OCI-LY7 (cell line): ENCODE measurements around the gene TRDN.

ENCODE experiments used
- EZH2phosphoT487 ChIP-seq: fragments of 200-600 bp; sonication (generic); IDR thresholded peaks from 2 replicates; pipeline ENCODE4 v1.6.1; 2018; ENCODE audit warnings: low read depth, borderline replicate concordance, mild to moderate bottlenecking, mixed run types, antibody characterized with exemption, low read length, moderate library complexity, mixed read lengths
- TF ChIP-seq, protein P1 (sequence below): fragments of 200-600 bp; sonication (generic); conservative IDR thresholded peaks from 2 replicates; pipeline ENCODE4 v1.5.1; 2014; ENCODE audit warnings: mild to moderate bottlenecking, antibody characterized with exemption, low read length, moderate library complexity, mixed read lengths

DNA sequence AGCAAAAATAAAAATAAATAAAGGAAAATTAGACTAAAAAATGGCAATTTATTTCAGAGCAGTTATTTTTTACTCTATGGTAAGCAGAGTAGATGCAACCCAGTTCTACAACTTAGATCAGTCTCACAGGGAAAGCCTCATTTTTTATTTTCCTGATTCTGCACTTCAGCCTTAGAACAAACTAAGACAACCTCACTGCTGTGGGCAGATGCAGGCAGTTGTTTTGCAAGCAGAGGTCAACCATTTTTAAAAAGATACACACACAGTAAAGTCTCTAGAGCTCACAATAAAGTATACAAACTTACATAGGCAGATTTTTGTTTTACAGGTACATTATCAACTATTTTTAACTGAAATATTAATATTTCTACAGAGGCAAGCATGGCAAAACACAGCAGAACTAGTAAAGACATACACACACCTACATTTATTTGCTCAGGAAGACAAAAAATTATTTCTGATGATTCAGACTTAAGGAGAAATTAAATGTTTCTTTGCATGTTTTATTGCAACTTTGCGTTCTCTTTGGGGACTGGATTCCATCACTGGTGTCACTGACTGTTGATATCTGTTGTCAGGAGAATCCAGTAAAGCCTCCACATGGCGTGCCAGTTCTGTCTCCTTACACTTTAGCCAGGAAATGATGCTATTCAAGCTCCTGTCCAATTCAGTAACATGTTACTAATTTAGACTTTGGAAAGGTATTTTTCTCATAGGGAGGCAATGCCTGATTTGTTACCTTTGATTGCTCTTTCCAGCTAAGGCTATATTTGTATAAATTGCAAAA lies 102.7 kb downstream of the TRDN start:
- TF ChIP-seq, protein P1, sequence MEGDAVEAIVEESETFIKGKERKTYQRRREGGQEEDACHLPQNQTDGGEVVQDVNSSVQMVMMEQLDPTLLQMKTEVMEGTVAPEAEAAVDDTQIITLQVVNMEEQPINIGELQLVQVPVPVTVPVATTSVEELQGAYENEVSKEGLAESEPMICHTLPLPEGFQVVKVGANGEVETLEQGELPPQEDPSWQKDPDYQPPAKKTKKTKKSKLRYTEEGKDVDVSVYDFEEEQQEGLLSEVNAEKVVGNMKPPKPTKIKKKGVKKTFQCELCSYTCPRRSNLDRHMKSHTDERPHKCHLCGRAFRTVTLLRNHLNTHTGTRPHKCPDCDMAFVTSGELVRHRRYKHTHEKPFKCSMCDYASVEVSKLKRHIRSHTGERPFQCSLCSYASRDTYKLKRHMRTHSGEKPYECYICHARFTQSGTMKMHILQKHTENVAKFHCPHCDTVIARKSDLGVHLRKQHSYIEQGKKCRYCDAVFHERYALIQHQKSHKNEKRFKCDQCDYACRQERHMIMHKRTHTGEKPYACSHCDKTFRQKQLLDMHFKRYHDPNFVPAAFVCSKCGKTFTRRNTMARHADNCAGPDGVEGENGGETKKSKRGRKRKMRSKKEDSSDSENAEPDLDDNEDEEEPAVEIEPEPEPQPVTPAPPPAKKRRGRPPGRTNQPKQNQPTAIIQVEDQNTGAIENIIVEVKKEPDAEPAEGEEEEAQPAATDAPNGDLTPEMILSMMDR = no peak
- TF ChIP-seq EZH2phosphoT487 = no peak
